GM19372 (cell line): ENCODE data around the gene MIA.
"Not testable (repeated sequence)": the region's sequence is repeated elsewhere in the genome, so short reads cannot be mapped to it uniquely, and the experiment has no call there.

Source experiments
- ATAC-seq: cut with Tn5 transposase; IDR thresholded peaks from one replicate; pipeline ENCODE4 v1.9.1; 2021; ENCODE audit warnings: mild to moderate bottlenecking, low read depth, moderate library complexity; ENCODE audit not compliant: unreplicated experiment

The MIA gene

DNA sequence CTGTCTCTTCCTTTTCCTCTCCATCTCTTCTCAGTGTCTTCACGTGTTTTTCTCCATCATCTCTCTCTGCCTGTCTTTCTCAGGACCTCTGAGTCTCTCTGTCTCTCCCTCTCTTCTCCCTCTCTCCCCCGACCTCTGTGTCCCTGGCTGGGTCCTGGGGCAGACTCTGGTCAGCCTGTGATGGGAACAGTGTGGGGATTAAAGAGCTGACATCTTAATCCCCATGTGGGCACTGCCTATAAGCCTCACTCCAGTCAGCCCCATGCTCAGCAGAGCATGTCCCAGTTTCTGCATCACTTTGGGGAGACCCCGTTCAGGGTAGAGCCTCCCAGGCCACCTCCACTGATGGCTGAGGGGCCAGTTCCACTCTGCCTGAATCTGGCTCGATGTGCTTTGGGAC, 39.9 kb downstream of the MIA start:
- ATAC-seq, result no peak

DNA sequence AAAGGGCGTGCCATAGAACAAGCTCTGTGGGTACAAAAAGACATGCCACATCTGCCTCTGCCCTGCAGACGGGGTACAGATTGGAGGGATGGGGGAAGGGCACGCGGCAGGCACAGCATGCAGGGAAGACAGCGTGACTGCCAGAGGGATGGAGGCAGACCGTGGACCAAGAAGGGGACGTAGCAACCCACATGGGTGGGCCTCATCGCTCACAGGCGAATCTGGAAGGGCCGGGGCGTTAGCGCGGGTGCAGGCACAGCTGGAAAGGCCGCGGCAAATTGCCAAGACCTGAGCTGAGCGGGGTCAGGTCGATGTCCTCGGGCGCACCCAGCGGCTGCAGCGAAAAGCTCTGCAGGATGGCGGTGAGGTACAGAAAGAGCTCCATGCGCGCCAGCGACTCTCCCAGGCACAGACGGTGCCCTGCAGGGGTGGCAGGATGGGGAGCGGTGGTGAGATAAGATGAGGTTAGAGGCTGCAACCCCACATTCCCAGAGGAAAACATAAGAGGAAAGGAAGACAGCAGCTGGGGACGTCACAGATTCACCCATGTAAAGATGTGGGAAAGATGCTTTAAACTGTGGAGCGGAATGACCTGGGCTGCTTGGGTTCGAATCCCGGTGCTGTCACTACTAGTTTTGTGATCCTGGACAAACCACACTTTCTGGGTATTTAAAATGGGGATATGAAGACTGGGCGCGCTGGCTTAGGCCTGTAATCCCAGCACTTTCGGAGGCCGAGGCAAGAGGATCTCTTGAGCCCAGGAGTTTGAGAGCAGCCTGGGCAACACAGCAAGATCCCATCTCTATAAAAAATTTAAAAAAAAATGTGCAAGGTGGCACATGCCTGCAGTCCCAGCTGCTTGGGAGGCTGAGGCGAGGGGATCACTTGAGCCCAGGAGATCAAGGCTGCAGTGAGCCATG, 43.4 kb downstream of the MIA start:
- not testable (repeated sequence) for ATAC-seq

DNA sequence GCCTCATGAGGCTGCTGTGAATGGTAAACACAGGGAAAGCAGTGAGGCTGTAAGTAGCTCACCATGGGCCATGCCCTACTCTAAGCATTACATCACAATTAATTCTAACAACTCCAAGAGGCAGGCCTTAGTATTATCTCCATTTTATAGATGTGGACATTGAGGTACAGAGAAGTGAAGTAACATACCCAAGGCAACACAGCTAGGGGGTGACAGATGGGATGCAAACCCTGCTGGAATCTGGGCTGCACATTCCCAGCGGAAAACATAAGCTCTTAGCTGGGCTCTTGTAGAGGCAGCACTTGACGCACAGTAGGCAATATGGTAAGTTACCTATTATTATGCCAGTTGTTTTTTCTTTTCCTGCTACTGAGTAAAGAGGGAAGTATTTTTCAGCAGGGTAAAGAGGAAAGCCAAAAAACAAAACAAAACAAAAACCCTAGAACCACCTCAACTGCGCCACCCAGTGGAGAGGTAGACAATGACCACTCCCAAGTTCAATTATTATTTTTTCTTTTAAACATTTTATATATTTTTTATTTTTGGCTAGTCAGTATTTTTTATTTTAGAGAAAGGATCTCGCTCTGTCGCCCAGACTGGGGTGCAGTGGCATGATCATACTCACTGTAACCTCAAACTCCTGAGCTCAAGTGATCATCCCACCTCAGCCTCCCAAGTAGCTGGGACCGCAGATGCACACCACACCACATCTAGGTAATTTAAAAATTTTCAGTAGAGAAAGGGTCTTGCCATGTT, 44.3 kb downstream of the MIA start:
- not testable (repeated sequence) for ATAC-seq

DNA sequence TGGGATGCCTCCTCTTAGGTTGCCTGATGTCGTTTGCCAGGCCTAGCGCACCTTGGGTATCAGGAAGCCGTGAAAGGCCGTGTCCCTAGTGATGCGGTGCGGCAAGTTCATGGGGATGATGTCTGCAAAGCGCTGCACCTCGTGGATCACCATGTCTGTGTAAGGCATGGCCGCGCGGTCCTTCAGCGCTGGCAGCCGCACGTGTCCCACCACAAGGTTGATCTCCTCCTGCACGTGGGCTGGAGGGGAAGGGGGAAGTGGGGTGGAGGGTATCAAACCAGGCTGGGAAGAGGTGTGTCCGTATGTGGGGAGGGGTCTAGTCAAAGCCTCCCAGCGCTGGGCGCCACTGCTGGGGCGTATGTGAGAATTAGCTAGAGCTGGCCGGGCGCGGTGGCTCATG, 46.8 kb downstream of the MIA start:
- no peak for ATAC-seq

DNA sequence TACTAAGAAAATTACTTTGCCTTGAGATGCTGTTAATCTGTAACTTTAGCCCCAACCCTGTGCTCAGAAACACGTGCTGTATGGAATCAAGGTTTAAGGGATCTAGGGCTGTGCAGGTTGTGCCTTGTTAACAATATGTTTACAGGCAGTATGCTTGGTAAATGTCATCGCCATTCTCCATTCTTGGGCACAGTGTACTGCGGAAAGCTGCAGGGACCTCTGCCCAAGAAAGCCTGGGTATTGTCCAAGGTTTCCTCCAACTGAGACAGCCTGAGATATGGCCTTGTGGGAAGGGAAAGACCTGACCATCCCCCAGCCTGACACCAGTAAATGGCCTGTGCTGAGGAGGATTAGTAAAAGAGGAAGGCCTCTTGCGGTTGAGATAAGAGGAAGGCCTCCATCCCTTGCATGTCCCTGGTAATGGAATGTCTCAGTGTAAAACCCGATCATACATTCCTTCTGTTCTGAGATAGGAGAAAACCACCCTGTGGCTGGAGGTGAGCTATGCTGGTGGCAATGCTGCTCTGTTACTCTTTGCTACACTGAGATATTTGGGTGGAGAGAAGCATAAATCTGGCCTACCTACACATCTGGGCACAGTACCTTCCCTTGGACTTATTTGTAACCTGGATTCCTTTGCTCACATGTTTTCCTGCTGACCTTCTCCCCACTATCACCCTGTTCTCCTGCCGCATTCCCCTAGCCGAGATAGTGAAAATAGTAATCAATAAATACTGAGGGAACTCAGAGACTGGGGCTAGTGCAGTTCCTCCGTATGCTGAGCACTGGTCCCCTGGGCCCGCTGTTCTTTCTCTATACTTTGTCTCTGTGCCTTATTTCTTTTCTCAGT, 47.6 kb downstream of the MIA start:
- ATAC-seq, result not testable (repeated sequence)

DNA sequence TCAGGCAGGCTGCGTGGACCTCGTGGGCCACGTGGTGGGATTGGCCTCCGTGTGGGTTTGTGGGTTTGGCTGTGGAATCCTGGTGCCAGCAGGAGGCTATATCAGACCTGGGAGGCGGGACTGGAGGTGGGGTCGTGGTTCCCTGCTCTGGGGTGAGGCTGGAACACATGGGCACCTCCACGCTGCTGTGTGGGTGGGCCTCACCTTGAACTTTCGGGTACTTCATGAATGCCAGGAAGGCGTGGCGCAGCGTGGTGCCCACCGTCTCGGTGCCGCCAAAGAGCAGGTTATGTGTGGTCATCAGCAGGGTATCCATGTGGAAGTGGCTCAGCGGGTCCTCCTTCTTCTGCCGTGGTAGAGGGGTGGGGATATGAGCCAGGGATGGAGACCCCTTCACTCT, 49.6 kb downstream of the MIA start:
- not testable (repeated sequence) for ATAC-seq

DNA sequence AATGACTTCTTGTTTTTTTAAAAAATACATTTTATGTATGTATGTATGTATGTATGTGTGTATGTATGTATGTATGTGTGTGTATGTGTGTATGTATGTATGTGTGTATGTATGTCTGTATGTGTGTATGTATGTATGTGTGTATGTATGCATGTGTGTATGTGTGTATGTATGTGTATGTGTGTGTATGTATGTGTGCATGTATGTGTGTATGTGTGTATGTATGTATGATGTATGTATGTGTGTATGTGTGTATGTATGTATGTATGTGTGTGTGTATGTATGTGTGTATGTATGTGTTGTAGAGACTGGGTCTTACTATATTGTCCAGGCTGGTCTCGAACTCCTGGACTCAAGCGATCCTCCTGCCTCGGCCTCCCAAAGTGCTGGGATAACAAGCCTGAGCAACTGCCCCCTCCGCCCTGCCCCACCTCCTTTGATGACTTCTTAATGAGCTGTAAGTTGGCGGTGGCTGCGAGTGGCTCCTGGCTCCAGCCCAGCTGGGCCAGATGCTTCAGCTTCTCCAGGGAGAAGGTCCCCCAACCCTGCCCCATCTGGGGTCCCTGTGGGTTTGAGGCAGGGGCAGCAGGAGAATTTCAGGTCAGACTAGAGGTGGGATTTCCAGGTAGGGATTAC, 50.3 kb downstream of the MIA start:
- not testable (repeated sequence) for ATAC-seq

DNA sequence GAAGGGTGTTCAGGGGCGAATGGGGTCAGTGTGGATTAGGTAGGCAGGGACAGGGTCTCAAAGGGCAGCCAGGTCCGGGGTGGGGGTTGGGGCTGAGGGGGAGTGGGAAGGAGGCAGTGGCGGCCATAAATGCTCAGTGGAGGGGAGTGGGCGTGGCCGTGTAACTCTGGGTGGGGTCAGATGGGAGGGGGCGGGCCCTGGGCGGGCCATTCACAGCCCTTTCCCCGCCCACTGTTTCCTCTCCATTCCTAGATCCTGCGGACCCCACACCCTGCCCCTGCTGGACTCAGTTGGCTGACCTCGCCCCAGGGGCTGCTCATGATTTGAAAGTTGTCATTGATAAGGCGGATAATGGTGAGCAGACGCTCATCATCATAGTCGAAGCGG, 51.0 kb downstream of the MIA start:
- not testable (repeated sequence) for ATAC-seq

DNA sequence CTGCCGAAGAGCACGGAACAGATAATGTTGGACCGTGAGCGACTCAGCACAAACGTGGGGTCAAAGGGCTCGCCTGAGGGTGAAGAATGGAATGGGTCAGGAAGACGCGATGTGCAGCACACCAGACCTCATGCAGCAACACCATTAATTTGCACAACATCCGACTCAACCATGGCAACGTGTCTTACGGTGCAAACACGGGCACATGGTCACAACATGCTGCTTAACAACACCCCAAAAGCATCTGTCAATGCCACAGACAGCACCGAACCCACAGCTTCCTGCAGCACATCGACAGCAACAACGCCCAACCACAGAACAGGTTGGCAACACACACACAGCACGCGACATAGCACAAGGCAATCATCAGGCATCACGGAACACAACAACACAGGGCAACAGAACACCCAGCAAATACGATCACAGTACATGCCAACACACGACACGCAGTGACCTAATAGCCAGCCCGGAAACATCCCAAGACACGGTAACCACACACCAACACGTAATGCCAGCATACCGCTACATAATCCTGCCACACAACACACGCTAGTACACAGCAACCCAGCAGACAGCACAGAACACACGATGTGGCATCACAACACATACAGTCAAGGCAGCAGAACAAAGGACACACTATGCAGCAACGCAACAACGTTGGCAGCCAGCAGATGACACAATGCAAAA, 51.5 kb downstream of the MIA start:
- not testable (repeated sequence) for ATAC-seq
